Panc1 (cell line): ENCODE measurements around the gene CTNNBIP1. TPM values are rescaled to one million over a fixed set of nuclear protein-coding genes. Genes with fewer than 3 reads are reported as not detected.

Experiments
- ATAC-seq: fragments of 200-7000 bp; cut with Tn5 transposase; 2 replicates; pipeline ENCODE4 v1.9.1; 2020; ENCODE audit warnings: mild to moderate bottlenecking, moderate library complexity
- BruUV-seq: library from RNA; stranded (reverse); fragments of 400-500 nt; replicated peaks from 2 replicates; lab custom pipeline; 2021; lab: Mats Ljungman, UMichigan
- CTCF ChIA-PET: fragments of 300-600 bp; sonication (Branson Sonifier 250); formaldehyde crosslinking; loops from one replicate; lab custom pipeline; 2022; ENCODE audit warnings: antibody characterized with exemption; lab: Charles Lee
- POLR2A ChIA-PET: fragments of 300-600 bp; sonication (Branson Sonifier 250); formaldehyde crosslinking; loops from one replicate; lab custom pipeline; 2022; ENCODE audit warnings: antibody characterized with exemption; lab: Charles Lee
- DNase-seq: peaks from one replicate; pipeline ENCODE4 v3.0.0-alpha.2; 2010; ENCODE audit warnings: low read depth, low spot score
- H3K27ac ChIP-seq: 2 replicates; pipeline ENCODE4 v1.5.1; 2011; ENCODE audit warnings: mild to moderate bottlenecking, low read length, inconsistent platforms
- H3K27me3 ChIP-seq: fragments of 200-500 bp; sonication (Bioruptor generic); 2 replicates; pipeline ENCODE4 v1.6.0; 2014; ENCODE audit warnings: low read length, inconsistent platforms; ENCODE audit not compliant: control insufficient read depth, insufficient read depth
- H3K36me3 ChIP-seq: fragments of 200-500 bp; sonication (Bioruptor generic); 2 replicates; pipeline ENCODE4 v1.5.1; 2014; ENCODE audit warnings: inconsistent platforms, mild to moderate bottlenecking, low read length, moderate library complexity; ENCODE audit not compliant: control insufficient read depth, insufficient read depth
- H3K4me1 ChIP-seq: 2 replicates; pipeline ENCODE4 v1.5.1; 2011; ENCODE audit warnings: inconsistent platforms, mild to moderate bottlenecking, low read length, moderate library complexity; ENCODE audit not compliant: control insufficient read depth, insufficient read depth
- H3K4me3 ChIP-seq, 2 experiments: 2 replicates each; pipeline ENCODE4 v1.5.1; 2011 to 2012; ENCODE audit warnings: low read depth in 2 of 2, low read length in 2 of 2, mild to moderate bottlenecking in 2 of 2, inconsistent platforms in 1 of 2, moderate library complexity in 1 of 2
- H3K9me3 ChIP-seq: fragments of 200-500 bp; sonication (Bioruptor generic); 2 replicates; pipeline ENCODE4 v1.5.1; 2014; ENCODE audit warnings: low read depth, mild to moderate bottlenecking, inconsistent platforms, low read length, moderate library complexity; ENCODE audit not compliant: control insufficient read depth, insufficient read depth
- CTCF ChIP-seq: fragments of 450-650 bp; IDR thresholded peaks from 2 replicates; pipeline ENCODE4 v1.5.1; 2017; ENCODE audit warnings: mild to moderate bottlenecking
- POLR2AphosphoS5 ChIP-seq: IDR thresholded peaks from 2 replicates; pipeline ENCODE4 v1.6.1; 2012; ENCODE audit warnings: mild to moderate bottlenecking, low read depth, low read length, moderate library complexity
- REST ChIP-seq, 2 experiments: IDR thresholded peaks; 2 replicates each; pipeline ENCODE4 v1.6.1; 2011 to 2012; ENCODE audit warnings: low read depth in 2 of 2, control low read depth in 1 of 2, low read length in 1 of 2, mild to moderate bottlenecking in 1 of 2, moderate library complexity in 1 of 2; ENCODE audit not compliant: insufficient read depth in 1 of 2
- SIN3A ChIP-seq: IDR thresholded peaks from 2 replicates; pipeline ENCODE4 v1.6.1; 2012; ENCODE audit warnings: low read depth, mild to moderate bottlenecking, low read length, moderate library complexity, borderline replicate concordance; ENCODE audit not compliant: insufficient read depth
- TCF7L2 ChIP-seq: IDR thresholded peaks from 2 replicates; pipeline ENCODE4 v1.6.1; 2011; ENCODE audit warnings: mild to moderate bottlenecking, low read depth, low read length, inconsistent platforms
- in situ Hi-C: cut with HindIII; loops from 2 replicates; pipeline ENCODE4 v1.10.0; 2016; ENCODE audit warnings: low sequenced_read_pairs, low pct_unique_long_range_greater_than_20kb
- intact Hi-C: fragments of 100-400 bp; cut with micrococcal nuclease; formaldehyde crosslinking; loops from one replicate; pipeline ENCODE4 v1.10.0; 2022; ENCODE audit not compliant: unreplicated experiment
- total RNA-seq: library from RNA; stranded (reverse); gene quantifications from one replicate; pipeline ENCODE4 v1.2.1, GENCODE V29; 2021; ENCODE audit not compliant: unreplicated experiment

Gene CTNNBIP1
- total RNA-seq, 1 experiment from 2014 or later = 36.9 TPM

- Histone ChIP-seq H3K9me3 (no peaks in the 10 kb centered on the region), H3K4me3 (peak within 1 kb of the TSS; percentile 92 to 100), H3K4me1 (no peaks in the 10 kb centered on the region), H3K27me3 (no peaks in the 10 kb centered on the region), H3K36me3 (peaks cover 3% of the 10 kb centered on the region), H3K27ac (peak within 1 kb of the TSS; percentile 99)
- DNase-seq = peak; percentile 50
- intact Hi-C loops (loop anchor here (1.0 to 2.0 kb wide), 2 partner anchors 68 to 90 kb away; partner anchors contain the start of gene UBE4B), in situ Hi-C loops (no loop called here)
- no TSS peak for BruUV-seq
- ATAC-seq = peak; percentile 100
- ChIA-PET CTCF (interaction anchor here (0.5 to 0.6 kb wide), 2 partner anchors 22 to 175 kb away, joined by 3 to 6 read pairs; no protein-coding TSS in a partner anchor), POLR2A (interaction anchor here (0.5 to 1.2 kb wide), 5 partner anchors 9 to 186 kb away, joined by 3 to 11 read pairs (median 5); no protein-coding TSS in a partner anchor)
- TF ChIP-seq POLR2AphosphoS5 = peak; percentile 98
- peak; percentile 94; the same call in 1 of the 2 replicates for TF ChIP-seq SIN3A
- TF ChIP-seq CTCF = no peak
- TF ChIP-seq REST (IDR thresholded peaks at IDR 0.05; ENCODE audit: insufficient read depth in 1 of 2, low read depth in 2 of 2, low read length in 1 of 2) = peak; percentile 4 to 51; a peak in 1 of 4 replicates
Observed at GRCh38 chr1:9942939-9943788, 33.1 kb upstream of the CTNNBIP1 start, which contains the start of the genes LZIC and NMNAT1. LZIC (minus strand) TSS chr1:9943391; CDS start chr1:9936619, 6,772 bp downstream. NMNAT1 (plus strand) TSS chr1:9943475; CDS start chr1:9972074, 28,599 bp downstream.

DNA sequence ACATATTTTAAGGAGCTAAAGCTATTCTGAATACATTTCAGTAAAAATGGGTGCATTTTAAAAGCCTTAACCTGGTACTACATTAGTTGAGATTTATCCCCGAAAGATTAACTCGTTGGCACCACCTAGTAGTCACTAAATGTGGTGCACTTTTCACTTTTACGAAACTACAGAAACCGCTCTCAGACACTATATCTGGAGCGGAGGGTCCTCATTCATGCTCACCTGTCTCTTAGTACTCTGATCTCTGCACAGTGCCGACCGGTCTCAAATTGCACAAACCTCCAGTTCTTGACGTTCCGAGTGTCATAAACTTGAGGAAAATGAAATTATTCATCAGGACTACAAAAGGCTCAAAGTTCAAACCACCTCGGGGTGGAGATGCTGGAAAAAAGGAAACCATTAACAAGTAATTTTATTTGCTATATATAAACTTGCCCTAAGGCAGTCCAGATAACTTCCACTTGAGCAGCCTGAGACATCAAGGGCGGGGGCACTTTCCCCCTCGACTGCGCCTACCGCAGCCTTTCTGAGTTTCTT is 32.4 kb upstream of the CTNNBIP1 start:
- peak; percentile 17 for DNase-seq
- no peak for TF ChIP-seq TCF7L2
- TF ChIP-seq SIN3A = no peak
- no peak for TF ChIP-seq POLR2AphosphoS5
- no peak for TF ChIP-seq REST (IDR thresholded peaks at IDR 0.05; ENCODE audit: insufficient read depth in 1 of 2, low read depth in 2 of 2, low read length in 1 of 2)
- peak; percentile 44 for TF ChIP-seq CTCF
- Histone ChIP-seq H3K4me3 (peak overlapping the region; percentile 92 to 100), H3K4me1 (no peaks in the 10 kb centered on the region), H3K36me3 (peaks cover 3% of the 10 kb centered on the region), H3K27ac (peak overlapping the region; percentile 99), H3K27me3 (no peaks in the 10 kb centered on the region), H3K9me3 (no peaks in the 10 kb centered on the region)
- POLR2A ChIA-PET = interaction anchor here (0.5 to 1.2 kb wide), 2 partner anchors 10 to 185 kb away, joined by 3 to 7 read pairs; no protein-coding TSS in a partner anchor
- TSS peak; percentile 94 for BruUV-seq
- ATAC-seq = peak; percentile 39; the same call in 1 of the 2 replicates
- intact Hi-C loops (loop anchor here (1.0 to 2.0 kb wide), 2 partner anchors 67 to 90 kb away; partner anchors contain the start of gene UBE4B), in situ Hi-C loops (no loop called here)
- CTCF ChIA-PET = no interaction called here
